Fibroblast of villous mesenchyme (primary cell): ENCODE results near the gene EME2. TPM values are rescaled to one million over a fixed set of nuclear protein-coding genes. Genes with fewer than 3 reads are reported as not detected.
A peak's percentile ranks its signal among the peaks of the same experiment; 100 is the strongest.

Source experiments
- DNase-seq: peaks from one replicate; pipeline ENCODE4 v3.0.0-alpha.2; 2010; ENCODE audit warnings: low read depth
- H3K4me3 ChIP-seq: 2 replicates; pipeline ENCODE4 v1.5.1; 2011; ENCODE audit warnings: low read depth, mild to moderate bottlenecking, low read length
- total RNA-seq: library from RNA; depleted of rRNA; stranded (reverse); fragments of >200 nt; gene quantifications from 2 replicates; pipeline ENCODE4 v1.2.3, GENCODE V29; 2012
- TF ChIP-seq, protein P1 (sequence below): IDR thresholded peaks from 2 replicates; pipeline ENCODE4 v1.5.1; 2012; ENCODE audit warnings: low read depth, mild to moderate bottlenecking, low read length; ENCODE audit not compliant: insufficient read depth

The EME2 gene, protein sequence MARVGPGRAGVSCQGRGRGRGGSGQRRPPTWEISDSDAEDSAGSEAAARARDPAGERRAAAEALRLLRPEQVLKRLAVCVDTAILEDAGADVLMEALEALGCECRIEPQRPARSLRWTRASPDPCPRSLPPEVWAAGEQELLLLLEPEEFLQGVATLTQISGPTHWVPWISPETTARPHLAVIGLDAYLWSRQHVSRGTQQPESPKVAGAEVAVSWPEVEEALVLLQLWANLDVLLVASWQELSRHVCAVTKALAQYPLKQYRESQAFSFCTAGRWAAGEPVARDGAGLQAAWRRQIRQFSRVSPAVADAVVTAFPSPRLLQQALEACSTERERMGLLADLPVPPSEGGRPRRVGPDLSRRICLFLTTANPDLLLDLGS
- total RNA-seq, result 13.9 and 15.5 TPM in 2 replicates

- peak; percentile 14 for DNase-seq
- TF ChIP-seq, protein P1, sequence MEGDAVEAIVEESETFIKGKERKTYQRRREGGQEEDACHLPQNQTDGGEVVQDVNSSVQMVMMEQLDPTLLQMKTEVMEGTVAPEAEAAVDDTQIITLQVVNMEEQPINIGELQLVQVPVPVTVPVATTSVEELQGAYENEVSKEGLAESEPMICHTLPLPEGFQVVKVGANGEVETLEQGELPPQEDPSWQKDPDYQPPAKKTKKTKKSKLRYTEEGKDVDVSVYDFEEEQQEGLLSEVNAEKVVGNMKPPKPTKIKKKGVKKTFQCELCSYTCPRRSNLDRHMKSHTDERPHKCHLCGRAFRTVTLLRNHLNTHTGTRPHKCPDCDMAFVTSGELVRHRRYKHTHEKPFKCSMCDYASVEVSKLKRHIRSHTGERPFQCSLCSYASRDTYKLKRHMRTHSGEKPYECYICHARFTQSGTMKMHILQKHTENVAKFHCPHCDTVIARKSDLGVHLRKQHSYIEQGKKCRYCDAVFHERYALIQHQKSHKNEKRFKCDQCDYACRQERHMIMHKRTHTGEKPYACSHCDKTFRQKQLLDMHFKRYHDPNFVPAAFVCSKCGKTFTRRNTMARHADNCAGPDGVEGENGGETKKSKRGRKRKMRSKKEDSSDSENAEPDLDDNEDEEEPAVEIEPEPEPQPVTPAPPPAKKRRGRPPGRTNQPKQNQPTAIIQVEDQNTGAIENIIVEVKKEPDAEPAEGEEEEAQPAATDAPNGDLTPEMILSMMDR, result no peak
- peak within 1 kb of the TSS; percentile 81 for H3K4me3 ChIP-seq
Observed at GRCh38 chr16:1772362-1772907, at the start of gene EME2. TSS of gene EME2 (plus strand) at chr16:1772810. CDS start at chr16:1773228, 418 bp downstream.

DNA sequence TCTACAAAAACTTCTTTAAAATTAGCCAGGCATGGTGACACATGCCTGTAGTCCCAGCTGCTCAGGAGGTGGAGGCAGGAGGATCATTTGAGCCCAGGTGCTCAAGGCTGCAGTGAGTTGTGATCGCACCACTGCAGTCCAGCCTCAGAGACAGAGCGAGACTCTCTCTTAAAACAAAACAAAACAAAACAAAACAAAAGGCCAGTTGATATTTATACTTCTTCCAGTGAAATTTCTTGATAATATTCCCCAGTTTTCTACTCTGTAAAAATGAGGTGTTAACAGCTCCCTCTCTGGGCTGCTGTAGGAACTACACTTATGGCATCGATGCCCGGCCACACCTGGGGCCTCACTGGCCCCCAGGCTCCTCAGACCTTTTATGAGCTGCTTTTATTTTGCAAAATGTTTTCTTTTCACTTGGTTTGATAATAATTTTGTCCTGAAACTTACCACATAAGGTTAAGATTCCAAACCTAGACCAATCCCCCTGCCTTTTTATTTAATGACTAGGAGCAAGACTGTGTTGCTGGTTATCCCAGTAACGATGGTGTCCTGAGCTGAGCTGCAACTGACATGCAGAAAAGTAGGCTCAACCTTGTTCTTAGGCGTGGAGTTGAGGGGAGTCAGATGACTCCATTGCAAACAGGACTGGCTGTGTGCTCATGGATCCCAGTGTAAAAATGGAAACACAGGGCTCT is 49.0 kb upstream of the EME2 start:
- peak; percentile 53 for DNase-seq
- TF ChIP-seq, protein P1, result peak; percentile 86
- H3K4me3 ChIP-seq, result no peak overlapping the region

GRCh38 chr16:1724491-1724890 is 48.1 kb upstream of the EME2 start:
- no peak overlapping the region for H3K4me3 ChIP-seq
- TF ChIP-seq, protein P1, result no peak
- no peak for DNase-seq

- TF ChIP-seq, protein P1, result no peak
- H3K4me3 ChIP-seq, result no peak overlapping the region
- no peak for DNase-seq
Observed at GRCh38 chr16:1726661-1727502, 45.7 kb upstream of the EME2 start.

GRCh38 chr16:1727651-1728624 is 44.7 kb upstream of the EME2 start:
- no peak for DNase-seq
- no peak overlapping the region for H3K4me3 ChIP-seq
- TF ChIP-seq, protein P1, result no peak
